C4-2B (cell line): ENCODE data around the gene TDRD3.

Experiments
- ZFX ChIP-seq: fragments of 450-650 bp; IDR thresholded peaks from 2 replicates; pipeline ENCODE4 v1.6.1; 2017
- TF ChIP-seq, protein P1 (sequence below): fragments of 450-650 bp; conservative IDR thresholded peaks from 2 replicates; pipeline ENCODE4 v1.5.1; 2017; ENCODE audit warnings: mild to moderate bottlenecking

DNA sequence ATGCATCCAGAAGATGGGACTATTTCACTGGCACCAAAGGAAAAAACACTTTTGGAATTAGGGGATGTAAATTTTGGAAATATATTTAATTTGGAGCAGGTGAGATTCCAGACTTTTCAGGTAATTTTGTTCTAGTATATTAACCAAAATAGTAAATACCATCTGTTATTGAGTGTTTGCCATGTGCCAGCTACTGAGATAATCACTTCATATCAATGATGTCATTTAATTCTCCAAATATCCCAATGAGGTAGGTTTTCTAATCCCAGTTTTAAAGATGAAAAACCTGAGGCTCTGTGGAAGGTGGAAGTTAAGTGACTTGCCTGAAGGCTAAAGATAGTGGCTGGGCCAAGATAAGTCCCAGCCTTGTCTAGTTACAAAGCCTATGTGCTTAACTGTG lies 95.2 kb downstream of the TDRD3 start:
- TF ChIP-seq, protein P1, sequence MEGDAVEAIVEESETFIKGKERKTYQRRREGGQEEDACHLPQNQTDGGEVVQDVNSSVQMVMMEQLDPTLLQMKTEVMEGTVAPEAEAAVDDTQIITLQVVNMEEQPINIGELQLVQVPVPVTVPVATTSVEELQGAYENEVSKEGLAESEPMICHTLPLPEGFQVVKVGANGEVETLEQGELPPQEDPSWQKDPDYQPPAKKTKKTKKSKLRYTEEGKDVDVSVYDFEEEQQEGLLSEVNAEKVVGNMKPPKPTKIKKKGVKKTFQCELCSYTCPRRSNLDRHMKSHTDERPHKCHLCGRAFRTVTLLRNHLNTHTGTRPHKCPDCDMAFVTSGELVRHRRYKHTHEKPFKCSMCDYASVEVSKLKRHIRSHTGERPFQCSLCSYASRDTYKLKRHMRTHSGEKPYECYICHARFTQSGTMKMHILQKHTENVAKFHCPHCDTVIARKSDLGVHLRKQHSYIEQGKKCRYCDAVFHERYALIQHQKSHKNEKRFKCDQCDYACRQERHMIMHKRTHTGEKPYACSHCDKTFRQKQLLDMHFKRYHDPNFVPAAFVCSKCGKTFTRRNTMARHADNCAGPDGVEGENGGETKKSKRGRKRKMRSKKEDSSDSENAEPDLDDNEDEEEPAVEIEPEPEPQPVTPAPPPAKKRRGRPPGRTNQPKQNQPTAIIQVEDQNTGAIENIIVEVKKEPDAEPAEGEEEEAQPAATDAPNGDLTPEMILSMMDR = no peak
- TF ChIP-seq ZFX = no peak
